ENCODE data around the gene EDIL3. TPM values are rescaled to one million over a fixed set of nuclear protein-coding genes. Genes with fewer than 3 reads are reported as not detected.

EDIL3 gene
- total RNA-seq, 1 donor from 2014 or later: 14.1 TPM

GRCh38 chr5:84149094-84149493, 235.6 kb downstream of the EDIL3 start:
- H3K27ac ChIP-seq (ENCODE audit: low read depth, low read length): no peak overlapping the region
- no peaks in the 10 kb centered on the region for H3K9me3 ChIP-seq (ENCODE audit: control insufficient read depth in 3 of 3, low read length in 3 of 3)
- no peaks in the 10 kb centered on the region for H3K27me3 ChIP-seq (ENCODE audit: control insufficient read depth in 3 of 3, insufficient read depth in 3 of 3, low read length in 3 of 3)
- no peaks in the 10 kb centered on the region for H3K36me3 ChIP-seq (ENCODE audit: control insufficient read depth in 3 of 3, insufficient read depth in 3 of 3, low read length in 3 of 3)
- H3K4me1 ChIP-seq (ENCODE audit: control insufficient read depth in 3 of 3, insufficient read depth in 3 of 3, low read length in 3 of 3): no peaks in the 10 kb centered on the region
- H3K4me3 ChIP-seq (ENCODE audit: low read length in 3 of 3): no peak overlapping the region
- no peak overlapping the region for H3K9ac ChIP-seq (ENCODE audit: low read depth in 1 of 3, low read length in 3 of 3)

DNA sequence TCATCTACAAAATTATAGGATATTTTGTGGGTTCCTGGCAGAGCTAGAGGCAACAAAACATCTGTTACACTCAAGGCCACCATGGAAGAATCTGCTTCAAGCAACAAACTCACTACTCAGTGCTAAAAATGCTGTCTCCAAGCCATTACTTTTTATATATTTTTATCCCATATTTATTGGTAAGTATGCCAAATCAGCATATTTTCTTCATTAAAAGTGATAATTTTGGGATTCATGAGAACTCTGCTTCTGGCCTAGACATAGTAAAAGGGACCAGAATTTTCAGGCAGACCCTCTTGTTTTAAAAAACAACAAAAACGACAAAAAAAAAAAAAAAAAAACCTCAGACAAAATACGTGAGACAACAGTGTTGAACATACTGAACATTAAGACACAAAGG, 236.0 kb downstream of the EDIL3 start:
- Histone ChIP-seq H3K4me1 (ENCODE audit: control insufficient read depth in 3 of 3, insufficient read depth in 3 of 3, low read length in 3 of 3) (no peaks in the 10 kb centered on the region), H3K4me3 (ENCODE audit: low read length in 3 of 3) (no peak overlapping the region), H3K9me3 (ENCODE audit: control insufficient read depth in 3 of 3, low read length in 3 of 3) (no peaks in the 10 kb centered on the region), H3K27ac (ENCODE audit: low read depth, low read length) (no peak overlapping the region), H3K36me3 (ENCODE audit: control insufficient read depth in 3 of 3, insufficient read depth in 3 of 3, low read length in 3 of 3) (no peaks in the 10 kb centered on the region), H3K9ac (ENCODE audit: low read depth in 1 of 3, low read length in 3 of 3) (no peak overlapping the region), H3K27me3 (ENCODE audit: control insufficient read depth in 3 of 3, insufficient read depth in 3 of 3, low read length in 3 of 3) (no peaks in the 10 kb centered on the region)

DNA sequence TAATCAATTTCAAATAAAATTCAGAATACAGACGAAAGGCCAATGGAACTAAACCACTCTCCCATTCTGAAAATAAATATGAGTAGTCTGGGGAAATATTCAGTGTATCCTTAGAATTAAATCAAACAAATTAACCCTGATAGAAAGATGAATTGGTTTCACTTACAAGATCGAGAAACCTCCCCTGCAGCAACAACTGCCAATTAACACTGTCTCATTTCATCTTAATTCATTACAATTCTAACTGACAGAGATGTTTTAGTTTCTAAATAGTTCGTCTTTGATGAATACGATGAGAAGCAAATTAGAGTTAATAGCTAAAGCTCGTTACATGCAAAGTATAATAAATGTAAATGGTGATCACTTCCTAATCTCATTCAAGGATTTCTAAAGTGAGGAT, 247.1 kb downstream of the EDIL3 start:
- no peak overlapping the region for H3K4me3 ChIP-seq (ENCODE audit: low read length in 3 of 3)
- no peaks in the 10 kb centered on the region for H3K27me3 ChIP-seq (ENCODE audit: control insufficient read depth in 3 of 3, insufficient read depth in 3 of 3, low read length in 3 of 3)
- no peaks in the 10 kb centered on the region for H3K36me3 ChIP-seq (ENCODE audit: control insufficient read depth in 3 of 3, insufficient read depth in 3 of 3, low read length in 3 of 3)

GRCh38 chr5:84131372-84131771, 253.3 kb downstream of the EDIL3 start:
- Histone ChIP-seq H3K27me3 (ENCODE audit: control insufficient read depth in 3 of 3, insufficient read depth in 3 of 3, low read length in 3 of 3) (no peaks in the 10 kb centered on the region), H3K4me3 (ENCODE audit: low read length in 3 of 3) (no peak overlapping the region), H3K4me1 (ENCODE audit: control insufficient read depth in 3 of 3, insufficient read depth in 3 of 3, low read length in 3 of 3) (no peaks in the 10 kb centered on the region), H3K36me3 (ENCODE audit: control insufficient read depth in 3 of 3, insufficient read depth in 3 of 3, low read length in 3 of 3) (no peaks in the 10 kb centered on the region), H3K9me3 (ENCODE audit: control insufficient read depth in 3 of 3, low read length in 3 of 3) (no peaks in the 10 kb centered on the region), H3K9ac (ENCODE audit: low read depth in 1 of 3, low read length in 3 of 3) (no peak overlapping the region), H3K27ac (ENCODE audit: low read depth, low read length) (no peak overlapping the region)

More for the DNA sequence above, 247.1 kb downstream of the EDIL3 start:
- Histone ChIP-seq H3K9ac (ENCODE audit: low read depth in 1 of 3, low read length in 3 of 3) (no peak overlapping the region), H3K4me1 (ENCODE audit: control insufficient read depth in 3 of 3, insufficient read depth in 3 of 3, low read length in 3 of 3) (no peaks in the 10 kb centered on the region), H3K27ac (ENCODE audit: low read depth, low read length) (no peak overlapping the region), H3K9me3 (ENCODE audit: control insufficient read depth in 3 of 3, low read length in 3 of 3) (no peaks in the 10 kb centered on the region)

- H3K9me3 ChIP-seq (ENCODE audit: control insufficient read depth in 3 of 3, low read length in 3 of 3): no peaks in the 10 kb centered on the region
- no peaks in the 10 kb centered on the region for H3K36me3 ChIP-seq (ENCODE audit: control insufficient read depth in 3 of 3, insufficient read depth in 3 of 3, low read length in 3 of 3)
- H3K4me3 ChIP-seq (ENCODE audit: low read length in 3 of 3): no peak overlapping the region
- H3K27ac ChIP-seq (ENCODE audit: low read depth, low read length): no peak overlapping the region
- H3K9ac ChIP-seq (ENCODE audit: low read depth in 1 of 3, low read length in 3 of 3): no peak overlapping the region
- no peaks in the 10 kb centered on the region for H3K27me3 ChIP-seq (ENCODE audit: control insufficient read depth in 3 of 3, insufficient read depth in 3 of 3, low read length in 3 of 3)
- no peaks in the 10 kb centered on the region for H3K4me1 ChIP-seq (ENCODE audit: control insufficient read depth in 3 of 3, insufficient read depth in 3 of 3, low read length in 3 of 3)
These were observed 254.6 kb downstream of the EDIL3 start for GRCh38 chr5:84130006-84130580.

DNA sequence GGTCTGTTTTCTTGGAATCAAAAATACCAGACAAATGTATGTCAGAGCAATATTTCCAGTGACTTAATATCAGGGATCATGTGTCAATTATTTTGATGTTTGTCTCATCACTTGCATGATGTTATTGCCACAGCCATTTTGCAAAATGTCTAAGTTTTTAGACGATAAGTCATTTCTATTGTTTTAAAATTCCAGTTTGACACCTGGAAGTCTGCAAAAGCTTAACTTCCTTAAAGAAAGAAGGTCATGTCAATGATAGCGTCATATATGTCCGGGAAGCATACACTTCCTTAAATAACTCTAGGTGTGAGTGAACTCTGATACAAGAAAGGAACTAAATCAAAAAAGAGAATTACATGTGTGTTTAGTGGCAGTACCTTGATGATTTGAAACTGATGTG, 259.5 kb downstream of the EDIL3 start:
- no peaks in the 10 kb centered on the region for H3K36me3 ChIP-seq (ENCODE audit: control insufficient read depth in 3 of 3, insufficient read depth in 3 of 3, low read length in 3 of 3)
- H3K9ac ChIP-seq (ENCODE audit: low read depth in 1 of 3, low read length in 3 of 3): no peak overlapping the region
- H3K27ac ChIP-seq (ENCODE audit: low read depth, low read length): no peak overlapping the region
- no peak overlapping the region for H3K4me3 ChIP-seq (ENCODE audit: low read length in 3 of 3)
- H3K9me3 ChIP-seq (ENCODE audit: control insufficient read depth in 3 of 3, low read length in 3 of 3): no peaks in the 10 kb centered on the region
- no peaks in the 10 kb centered on the region for H3K27me3 ChIP-seq (ENCODE audit: control insufficient read depth in 3 of 3, insufficient read depth in 3 of 3, low read length in 3 of 3)
- H3K4me1 ChIP-seq (ENCODE audit: control insufficient read depth in 3 of 3, insufficient read depth in 3 of 3, low read length in 3 of 3): no peaks in the 10 kb centered on the region

DNA sequence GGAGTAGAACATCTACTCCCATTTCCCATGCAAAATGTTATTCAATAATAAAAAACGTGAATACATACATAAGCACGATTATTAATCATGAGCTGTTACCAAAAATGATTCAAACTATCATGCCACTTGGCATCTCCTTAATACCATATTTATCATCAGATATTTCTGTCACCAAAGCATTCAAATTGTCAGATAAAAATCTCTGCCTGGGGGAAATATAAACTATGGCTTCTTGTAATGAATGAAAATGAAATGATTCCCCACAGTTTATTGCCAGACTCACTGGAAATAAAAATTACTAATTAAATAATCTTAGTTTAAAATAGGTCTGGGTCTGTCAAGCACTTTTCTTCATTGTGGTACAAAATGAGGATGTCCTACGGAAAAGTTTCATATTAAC, 265.4 kb downstream of the EDIL3 start:
- H3K4me3 ChIP-seq (ENCODE audit: low read length in 3 of 3): no peak overlapping the region
- no peaks in the 10 kb centered on the region for H3K36me3 ChIP-seq (ENCODE audit: control insufficient read depth in 3 of 3, insufficient read depth in 3 of 3, low read length in 3 of 3)
- no peak overlapping the region for H3K27ac ChIP-seq (ENCODE audit: low read depth, low read length)
- no peaks in the 10 kb centered on the region for H3K4me1 ChIP-seq (ENCODE audit: control insufficient read depth in 3 of 3, insufficient read depth in 3 of 3, low read length in 3 of 3)
- H3K27me3 ChIP-seq (ENCODE audit: control insufficient read depth in 3 of 3, insufficient read depth in 3 of 3, low read length in 3 of 3): no peaks in the 10 kb centered on the region
- no peak overlapping the region for H3K9ac ChIP-seq (ENCODE audit: low read depth in 1 of 3, low read length in 3 of 3)
- H3K9me3 ChIP-seq (ENCODE audit: control insufficient read depth in 3 of 3, low read length in 3 of 3): no peaks in the 10 kb centered on the region

- H3K9ac ChIP-seq (ENCODE audit: low read depth in 1 of 3, low read length in 3 of 3): no peak overlapping the region
- H3K4me1 ChIP-seq (ENCODE audit: control insufficient read depth in 3 of 3, insufficient read depth in 3 of 3, low read length in 3 of 3): no peaks in the 10 kb centered on the region
- no peak overlapping the region for H3K27ac ChIP-seq (ENCODE audit: low read depth, low read length)
- no peaks in the 10 kb centered on the region for H3K36me3 ChIP-seq (ENCODE audit: control insufficient read depth in 3 of 3, insufficient read depth in 3 of 3, low read length in 3 of 3)
- H3K9me3 ChIP-seq (ENCODE audit: control insufficient read depth in 3 of 3, low read length in 3 of 3): no peaks in the 10 kb centered on the region
- no peak overlapping the region for H3K4me3 ChIP-seq (ENCODE audit: low read length in 3 of 3)
- no peaks in the 10 kb centered on the region for H3K27me3 ChIP-seq (ENCODE audit: control insufficient read depth in 3 of 3, insufficient read depth in 3 of 3, low read length in 3 of 3)
These were observed 266.1 kb downstream of the EDIL3 start for GRCh38 chr5:84118551-84118950.

- Histone ChIP-seq H3K4me1 (ENCODE audit: control insufficient read depth in 3 of 3, insufficient read depth in 3 of 3, low read length in 3 of 3) (no peaks in the 10 kb centered on the region), H3K27me3 (ENCODE audit: control insufficient read depth in 3 of 3, insufficient read depth in 3 of 3, low read length in 3 of 3) (no peaks in the 10 kb centered on the region), H3K9ac (ENCODE audit: low read depth in 1 of 3, low read length in 3 of 3) (no peak overlapping the region), H3K4me3 (ENCODE audit: low read length in 3 of 3) (no peak overlapping the region), H3K36me3 (ENCODE audit: control insufficient read depth in 3 of 3, insufficient read depth in 3 of 3, low read length in 3 of 3) (no peaks in the 10 kb centered on the region), H3K27ac (ENCODE audit: low read depth, low read length) (no peak overlapping the region), H3K9me3 (ENCODE audit: control insufficient read depth in 3 of 3, low read length in 3 of 3) (no peaks in the 10 kb centered on the region)
These were observed 269.0 kb downstream of the EDIL3 start for GRCh38 chr5:84115727-84116126.

- Histone ChIP-seq H3K9ac (ENCODE audit: low read depth in 1 of 3, low read length in 3 of 3) (no peak overlapping the region), H3K27ac (ENCODE audit: low read depth, low read length) (no peak overlapping the region), H3K27me3 (ENCODE audit: control insufficient read depth in 3 of 3, insufficient read depth in 3 of 3, low read length in 3 of 3) (no peaks in the 10 kb centered on the region), H3K36me3 (ENCODE audit: control insufficient read depth in 3 of 3, insufficient read depth in 3 of 3, low read length in 3 of 3) (no peaks in the 10 kb centered on the region), H3K4me1 (ENCODE audit: control insufficient read depth in 3 of 3, insufficient read depth in 3 of 3, low read length in 3 of 3) (no peaks in the 10 kb centered on the region), H3K9me3 (ENCODE audit: control insufficient read depth in 3 of 3, low read length in 3 of 3) (no peaks in the 10 kb centered on the region), H3K4me3 (ENCODE audit: low read length in 3 of 3) (no peak overlapping the region)
These were observed 271.2 kb downstream of the EDIL3 start for GRCh38 chr5:84113246-84114105.

Data from skeletal muscle tissue (tissue), 4 donors.